CD4-positive, alpha-beta T cell (primary cell): ENCODE measurements around the gene PTX4. TPM values are rescaled to one million over a fixed set of nuclear protein-coding genes. Genes with fewer than 3 reads are reported as not detected.

ENCODE experiments used
- ATAC-seq: fragments of 200-7000 bp; cut with Tn5 transposase; one replicate; pipeline ENCODE4 v1.10.0; 2022; ENCODE audit warnings: mild to moderate bottlenecking; ENCODE audit not compliant: poor library complexity
- CTCF ChIA-PET: fragments of 350-600 bp; sonication (Branson Sonifier 250); formaldehyde crosslinking; loops from one replicate; lab custom pipeline; 2021; ENCODE audit warnings: antibody characterized with exemption, inconsistent platforms; lab: Charles Lee
- POLR2A ChIA-PET: fragments of 350-600 bp; sonication (Branson Sonifier 250); formaldehyde crosslinking; loops from one replicate; lab custom pipeline; 2021; ENCODE audit warnings: antibody characterized with exemption, inconsistent platforms; lab: Charles Lee
- DNase-seq, 14 experiments: peaks; one replicate each; pipeline ENCODE4 v3.0.0-alpha.2; 2013 to 2020; ENCODE audit warnings: mixed read lengths in 2 of 14
- H3K27ac ChIP-seq, 2 donors: one replicate each; pipeline versions ENCODE4 v1.5.1 to v1.7.0; 2013; ENCODE audit warnings: low read length in 2 of 2, low read depth in 1 of 2, mild to moderate bottlenecking in 1 of 2
- H3K27me3 ChIP-seq, 2 experiments: 1 replicate in 1 of 2; 2 replicates in 1 of 2; pipeline versions ENCODE4 v1.6.1 to v1.7.0; 2013; ENCODE audit warnings: low read length in 2 of 2, control low read depth in 1 of 2, mild to moderate bottlenecking in 1 of 2, moderate library complexity in 1 of 2; ENCODE audit not compliant: insufficient read depth in 2 of 2, control insufficient read depth in 1 of 2
- H3K36me3 ChIP-seq: one replicate; pipeline ENCODE4 v1.6.1; 2013; ENCODE audit warnings: low read length, control low read depth; ENCODE audit not compliant: insufficient read depth
- H3K4me1 ChIP-seq: one replicate; pipeline ENCODE4 v1.6.1; 2013; ENCODE audit warnings: low read length, control low read depth; ENCODE audit not compliant: insufficient read depth
- H3K4me3 ChIP-seq: one replicate; pipeline ENCODE4 v1.5.1; 2013; ENCODE audit warnings: mild to moderate bottlenecking, low read length, moderate library complexity
- H3K9me3 ChIP-seq, 2 experiments: 1 replicate in 1 of 2; 2 replicates in 1 of 2; pipeline versions ENCODE4 v1.6.1 to v1.7.0; 2013; ENCODE audit warnings: low read length in 2 of 2, mild to moderate bottlenecking in 2 of 2, control low read depth in 1 of 2, moderate library complexity in 1 of 2; ENCODE audit not compliant: control insufficient read depth in 1 of 2, insufficient read depth in 1 of 2
- H3K27ac Mint-ChIP-seq: one replicate; pipeline ENCODE4 v1.8.0; 2020; ENCODE audit warnings: mixed read lengths
- H3K27me3 Mint-ChIP-seq: one replicate; pipeline ENCODE4 v1.8.0; 2021; ENCODE audit warnings: mixed read lengths
- H3K36me3 Mint-ChIP-seq: one replicate; pipeline ENCODE4 v1.8.0; 2021; ENCODE audit warnings: low read depth, mixed read lengths
- H3K4me1 Mint-ChIP-seq: one replicate; pipeline ENCODE4 v1.8.0; 2021; ENCODE audit warnings: low read depth, mixed read lengths
- H3K4me3 Mint-ChIP-seq: one replicate; pipeline ENCODE4 v1.8.0; 2020; ENCODE audit warnings: mild to moderate bottlenecking, mixed read lengths
- H3K9me3 Mint-ChIP-seq: one replicate; pipeline ENCODE4 v1.8.0; 2020; ENCODE audit warnings: mixed read lengths
- intact Hi-C, 2 experiments: fragments of 100-400 bp; cut with DNase I in 1 of 2; cut with micrococcal nuclease in 1 of 2; formaldehyde crosslinking; loops; one replicate each; pipeline versions ENCODE4 v1.15.1 to v1.9.0; 2023 to 2025; cut with DNase I, micrococcal nuclease
- total RNA-seq, 174 experiments: library from RNA in 2 of 174; stranded (reverse) in 2 of 174; gene quantifications; one replicate each; pipeline ENCODE4 v1.2.3 and lab custom pipeline; 2021 to 2026
- TF ChIP-seq, protein P1 (sequence below): fragments of 200-600 bp; IDR thresholded peaks from one replicate; pipeline ENCODE4 v1.8.0; 2022; ENCODE audit warnings: antibody characterized with exemption, mild to moderate bottlenecking

PTX4 gene
- total RNA-seq, 2 experiments from 2014 or later, result not detected

DNA sequence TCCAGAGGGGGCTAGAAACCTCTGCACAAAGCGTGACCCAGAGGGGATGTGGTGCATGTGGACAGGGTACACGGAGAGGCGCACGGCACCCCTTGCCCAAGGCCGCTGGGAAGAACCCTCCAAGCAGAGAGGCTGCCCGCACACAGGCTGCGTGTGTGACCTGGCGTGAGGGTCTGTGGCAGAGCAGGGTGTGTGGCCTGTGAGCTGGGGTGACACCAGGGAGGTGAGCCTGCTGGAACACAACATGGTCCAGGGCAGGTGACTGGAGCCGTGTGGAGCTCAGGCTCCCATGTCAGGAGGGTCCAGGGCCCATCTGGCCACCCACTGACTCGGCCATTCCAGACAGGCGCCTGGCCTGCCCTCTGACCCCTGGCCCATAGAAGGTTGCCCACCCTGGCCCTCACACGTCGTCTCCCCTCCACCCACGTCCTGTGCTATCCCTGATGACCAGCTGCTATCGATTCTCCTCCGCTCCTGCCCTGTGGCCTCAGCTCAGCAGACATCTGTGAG, 29.9 kb upstream of the PTX4 start:
- DNase-seq, result no peak

DNA sequence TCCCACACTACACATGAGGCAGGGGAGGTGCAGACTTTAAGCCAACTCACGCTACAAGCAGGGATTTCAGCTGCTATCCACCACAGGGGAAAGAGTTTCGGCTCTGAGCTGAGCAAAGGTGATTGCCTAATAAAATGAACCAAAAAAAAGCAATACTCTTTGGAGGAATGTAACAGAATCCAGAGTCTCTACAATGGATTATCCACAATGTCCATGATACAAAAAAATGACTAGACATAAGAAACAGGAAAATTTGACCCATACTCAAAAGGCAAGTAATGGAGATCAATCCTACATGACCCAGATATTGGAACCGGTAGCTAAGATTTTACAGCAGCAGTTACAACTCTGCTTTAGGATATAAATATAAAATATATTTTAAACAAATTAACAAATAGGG, 25.8 kb upstream of the PTX4 start:
- TF ChIP-seq, protein P1, sequence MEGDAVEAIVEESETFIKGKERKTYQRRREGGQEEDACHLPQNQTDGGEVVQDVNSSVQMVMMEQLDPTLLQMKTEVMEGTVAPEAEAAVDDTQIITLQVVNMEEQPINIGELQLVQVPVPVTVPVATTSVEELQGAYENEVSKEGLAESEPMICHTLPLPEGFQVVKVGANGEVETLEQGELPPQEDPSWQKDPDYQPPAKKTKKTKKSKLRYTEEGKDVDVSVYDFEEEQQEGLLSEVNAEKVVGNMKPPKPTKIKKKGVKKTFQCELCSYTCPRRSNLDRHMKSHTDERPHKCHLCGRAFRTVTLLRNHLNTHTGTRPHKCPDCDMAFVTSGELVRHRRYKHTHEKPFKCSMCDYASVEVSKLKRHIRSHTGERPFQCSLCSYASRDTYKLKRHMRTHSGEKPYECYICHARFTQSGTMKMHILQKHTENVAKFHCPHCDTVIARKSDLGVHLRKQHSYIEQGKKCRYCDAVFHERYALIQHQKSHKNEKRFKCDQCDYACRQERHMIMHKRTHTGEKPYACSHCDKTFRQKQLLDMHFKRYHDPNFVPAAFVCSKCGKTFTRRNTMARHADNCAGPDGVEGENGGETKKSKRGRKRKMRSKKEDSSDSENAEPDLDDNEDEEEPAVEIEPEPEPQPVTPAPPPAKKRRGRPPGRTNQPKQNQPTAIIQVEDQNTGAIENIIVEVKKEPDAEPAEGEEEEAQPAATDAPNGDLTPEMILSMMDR, result no peak
- no peaks in the 10 kb centered on the region for H3K27me3 ChIP-seq
- peaks cover 9% of the 10 kb centered on the region for H3K36me3 ChIP-seq
- Mint-ChIP-seq H3K36me3 (peaks cover 16% of the 10 kb centered on the region), H3K9me3 (peaks cover 2% of the 10 kb centered on the region), H3K27ac (no peak overlapping the region), H3K4me3 (no peak overlapping the region), H3K27me3 (no peaks in the 10 kb centered on the region), H3K4me1 (no peaks in the 10 kb centered on the region)
- H3K4me1 ChIP-seq, result no peaks in the 10 kb centered on the region
- peaks cover 0 to 11% of the 10 kb centered on the region in 2 experiments for H3K9me3 ChIP-seq
- intact Hi-C loops, result no loop called here
- ATAC-seq, result no peak
- CTCF ChIA-PET, result interaction anchor here (1.4 kb wide), 1 partner anchor 191 kb away, joined by 3 read pairs; the partner anchor contains the start of gene MAPK8IP3
- no peak for DNase-seq
- no peak overlapping the region for H3K27ac ChIP-seq
- POLR2A ChIA-PET, result no interaction called here
- H3K4me3 ChIP-seq, result no peak overlapping the region

More for the DNA sequence above, 29.9 kb upstream of the PTX4 start:
- Histone ChIP-seq H3K4me1 (no peaks in the 10 kb centered on the region), H3K9me3 (peaks cover 0 to 6% of the 10 kb centered on the region in 2 experiments), H3K36me3 (no peaks in the 10 kb centered on the region), H3K27ac (no peak overlapping the region), H3K4me3 (no peak overlapping the region), H3K27me3 (no peaks in the 10 kb centered on the region)
- no peak for ATAC-seq
- POLR2A ChIA-PET, result interaction anchor here (0.8 kb wide), 1 partner anchor 26 kb away, joined by 3 read pairs; the partner anchor contains the start of gene TELO2
- TF ChIP-seq, protein P1, result no peak
- H3K4me3 Mint-ChIP-seq, result no peak overlapping the region
- H3K4me1 Mint-ChIP-seq, result no peaks in the 10 kb centered on the region
- no peak overlapping the region for H3K27ac Mint-ChIP-seq
- no peaks in the 10 kb centered on the region for H3K27me3 Mint-ChIP-seq
- H3K9me3 Mint-ChIP-seq, result peaks cover 2% of the 10 kb centered on the region
- CTCF ChIA-PET, result no interaction called here
- H3K36me3 Mint-ChIP-seq, result peaks cover 3% of the 10 kb centered on the region
- intact Hi-C loops, result no loop called here

DNA sequence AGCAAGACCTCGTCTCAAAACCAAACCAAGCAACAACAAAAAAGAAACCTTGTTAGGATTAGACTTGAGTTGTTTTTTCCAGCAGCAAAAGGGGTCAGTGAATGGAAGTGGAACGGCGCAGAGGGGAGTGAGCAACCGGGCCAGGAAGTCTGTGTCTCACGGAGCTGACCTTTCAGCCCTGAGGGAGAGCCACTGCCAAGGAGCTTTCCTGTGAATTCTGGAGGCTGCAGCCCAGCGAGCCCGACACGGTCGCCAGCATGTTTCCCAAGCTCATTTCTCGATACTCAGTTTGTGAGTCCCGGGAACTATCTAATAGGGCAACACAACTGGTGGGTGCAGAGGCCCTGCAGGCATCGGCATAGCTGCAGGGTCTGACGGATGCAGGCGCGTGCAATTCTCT, 24.0 kb upstream of the PTX4 start:
- Mint-ChIP-seq H3K27ac (no peak overlapping the region), H3K27me3 (no peaks in the 10 kb centered on the region), H3K36me3 (peaks cover 16% of the 10 kb centered on the region), H3K4me3 (no peak overlapping the region), H3K4me1 (no peaks in the 10 kb centered on the region), H3K9me3 (peaks cover 2% of the 10 kb centered on the region)
- no peak overlapping the region for H3K27ac ChIP-seq
- H3K9me3 ChIP-seq, result peaks cover 0 to 11% of the 10 kb centered on the region in 2 experiments
- intact Hi-C loops, result no loop called here
- peaks cover 10% of the 10 kb centered on the region for H3K36me3 ChIP-seq
- no peak for ATAC-seq
- no peaks in the 10 kb centered on the region for H3K27me3 ChIP-seq
- CTCF ChIA-PET, result no interaction called here
- DNase-seq, result no peak
- no peak overlapping the region for H3K4me3 ChIP-seq
- TF ChIP-seq, protein P1, result no peak
- POLR2A ChIA-PET, result no interaction called here
- no peaks in the 10 kb centered on the region for H3K4me1 ChIP-seq
